ENCODE results near the gene ACOT8.
"Not testable (repeated sequence)": the region's sequence is repeated elsewhere in the genome, so short reads cannot be mapped to it uniquely, and the experiment has no call there.

The ACOT8 gene

GRCh38 chr20:45827030-45827652, 30.1 kb downstream of the ACOT8 start, which contains the start of gene TNNC2:
Gene TNNC2 (minus strand): TSS chr20:45827312. CDS start chr20:45827248, 64 bp downstream.
- no peak for DNase-seq (ENCODE audit: low spot score)

- no peak for DNase-seq (ENCODE audit: low spot score)
These were observed 30.7 kb downstream of the ACOT8 start for GRCh38 chr20:45826381-45827019.

GRCh38 chr20:45823949-45824835, 33.0 kb downstream of the ACOT8 start:
- peak; percentile 44 for DNase-seq (ENCODE audit: low spot score)

GRCh38 chr20:45822857-45823256, 34.3 kb downstream of the ACOT8 start:
- no peak for DNase-seq (ENCODE audit: low spot score)

GRCh38 chr20:45821947-45822346, 35.2 kb downstream of the ACOT8 start:
- no peak for DNase-seq (ENCODE audit: low spot score)

GRCh38 chr20:45819466-45819865, 37.7 kb downstream of the ACOT8 start:
- no peak for DNase-seq (ENCODE audit: low spot score)

GRCh38 chr20:45818239-45818638, 39.0 kb downstream of the ACOT8 start:
- no peak for DNase-seq (ENCODE audit: low spot score)

GRCh38 chr20:45817376-45818194, 39.6 kb downstream of the ACOT8 start:
- DNase-seq (ENCODE audit: low spot score), result no peak

- no peak for DNase-seq (ENCODE audit: low spot score)
These were observed 40.2 kb downstream of the ACOT8 start for GRCh38 chr20:45816951-45817350.

- no peak for DNase-seq (ENCODE audit: low spot score)
These were observed 42.9 kb downstream of the ACOT8 start for GRCh38 chr20:45814314-45814713.

GRCh38 chr20:45813489-45813888, 43.7 kb downstream of the ACOT8 start:
- no peak for DNase-seq (ENCODE audit: low spot score)

- no peak for DNase-seq (ENCODE audit: low spot score)
These were observed 44.2 kb downstream of the ACOT8 start for GRCh38 chr20:45813006-45813340.

GRCh38 chr20:45812157-45813005, 44.8 kb downstream of the ACOT8 start, which contains the start of gene UBE2C:
Gene UBE2C (plus strand): TSS chr20:45812644. CDS start chr20:45812696, 52 bp downstream.
- DNase-seq (ENCODE audit: low spot score), result peak; percentile 95

GRCh38 chr20:45810191-45810970, 46.8 kb downstream of the ACOT8 start:
- no peak for DNase-seq (ENCODE audit: low spot score)

GRCh38 chr20:45801851-45802250, 55.3 kb downstream of the ACOT8 start:
- DNase-seq (ENCODE audit: low spot score), result no peak

- DNase-seq (ENCODE audit: low spot score), result peak; percentile 73
These were observed 58.1 kb downstream of the ACOT8 start for GRCh38 chr20:45798935-45799642.

- DNase-seq (ENCODE audit: low spot score), result not testable (repeated sequence)
These were observed 59.2 kb downstream of the ACOT8 start for GRCh38 chr20:45797955-45798354.

GRCh38 chr20:45797510-45797909, 59.7 kb downstream of the ACOT8 start:
- not testable (repeated sequence) for DNase-seq (ENCODE audit: low spot score)

GRCh38 chr20:45796337-45797065, 60.7 kb downstream of the ACOT8 start:
- no peak for DNase-seq (ENCODE audit: low spot score)

Data from CD4-positive, alpha-beta T cell treated with Interleukin-6 at 100 ng/mL for 8 hours (primary cell).